HCT116 (cell line): ENCODE measurements around the gene ARHGAP18. TPM values are rescaled to one million over a fixed set of nuclear protein-coding genes. Genes with fewer than 3 reads are reported as not detected.

Experiments
- ATAC-seq: fragments of 200-7000 bp; cut with Tn5 transposase; 2 replicates; pipeline ENCODE4 v1.9.1; 2020; ENCODE audit warnings: mild to moderate bottlenecking, moderate library complexity
- BruUV-seq: library from RNA; stranded (reverse); fragments of 400-500 nt; replicated peaks from 2 replicates; lab custom pipeline; 2021; lab: Mats Ljungman, UMichigan
- CTCF ChIA-PET: fragments of 300-600 bp; sonication (Branson Sonifier 250); formaldehyde crosslinking; loops from one replicate; lab custom pipeline; 2021; ENCODE audit warnings: antibody characterized with exemption; lab: Charles Lee
- POLR2A ChIA-PET: fragments of 300-600, 350-600 bp; sonication (Branson Sonifier 250); formaldehyde crosslinking; loops from one replicate; lab custom pipeline; 2021; ENCODE audit warnings: antibody characterized with exemption; lab: Charles Lee
- RAD21 ChIA-PET, 2 experiments: fragments of 300-600 bp; sonication (Branson Sonifier 250); formaldehyde crosslinking; loops; one replicate each; lab custom pipeline; 2023; ENCODE audit warnings: low total read pairs in 2 of 2; ENCODE audit not compliant: uncharacterized antibody in 2 of 2, unreplicated experiment in 2 of 2, low non-redundant PET in 1 of 2; lab: Charles Lee
- DNase-seq: peaks from one replicate; pipeline ENCODE4 v3.0.0-alpha.2; 2010; ENCODE audit warnings: low read depth, low spot score
- H2AFZ ChIP-seq: fragments of 200-600 bp; shearing (Covaris generic), sonication (generic); 2 replicates; pipeline ENCODE4 v1.6.1; 2017; ENCODE audit warnings: low read depth, mixed run types, mixed read lengths, antibody characterized with exemption, low read length; ENCODE audit not compliant: poor library complexity, severe bottlenecking
- H3K27ac ChIP-seq: 2 replicates; pipeline ENCODE4 v1.5.1; 2012; ENCODE audit warnings: low read depth, low read length
- H3K27me3 ChIP-seq: fragments of 200-600 bp; sonication (generic); 2 replicates; pipeline ENCODE4 v1.6.1; 2016; ENCODE audit warnings: mixed run types, low read length, mixed read lengths; ENCODE audit not compliant: insufficient read depth
- H3K36me3 ChIP-seq, 2 experiments: fragments of 200-500 bp in 1 of 2; fragments of 200-600 bp in 1 of 2; sonication (Bioruptor generic) in 1 of 2; sonication (generic) in 1 of 2; 2 replicates each; pipeline versions ENCODE4 v1.5.1 to v1.6.1; 2014 to 2016; ENCODE audit warnings: low read length in 2 of 2, inconsistent platforms in 1 of 2, mixed read lengths in 1 of 2, mixed run types in 1 of 2; ENCODE audit not compliant: insufficient read depth in 2 of 2, control insufficient read depth in 1 of 2
- H3K4me1 ChIP-seq, 2 experiments: fragments of 200-600 bp in 1 of 2; sonication (generic) in 1 of 2; 2 replicates each; pipeline versions ENCODE4 v1.5.1 to v1.6.1; 2012 to 2017; ENCODE audit warnings: low read length in 2 of 2, inconsistent platforms in 1 of 2, mild to moderate bottlenecking in 1 of 2, mixed read lengths in 1 of 2, mixed run types in 1 of 2, moderate library complexity in 1 of 2; ENCODE audit not compliant: insufficient read depth in 2 of 2, control insufficient read depth in 1 of 2
- H3K4me2 ChIP-seq: fragments of 200-600 bp; sonication (generic); 2 replicates; pipeline ENCODE4 v1.6.1; 2017; ENCODE audit warnings: mixed run types, low read length, mixed read lengths
- H3K4me3 ChIP-seq, 2 experiments: fragments of 200-600 bp in 1 of 2; sonication (generic) in 1 of 2; replicated peaks in 1 of 2; 2 replicates each; pipeline ENCODE4 v1.5.1; 2011 to 2016; ENCODE audit warnings: low read length in 2 of 2, control low read depth in 1 of 2, low read depth in 1 of 2, mild to moderate bottlenecking in 1 of 2, mixed read lengths in 1 of 2, mixed run types in 1 of 2
- H3K79me2 ChIP-seq: fragments of 200-600 bp; sonication (generic); 2 replicates; pipeline ENCODE4 v1.6.1; 2017; ENCODE audit warnings: mild to moderate bottlenecking, mixed run types, low read length, moderate library complexity, mixed read lengths; ENCODE audit not compliant: insufficient read depth
- H3K9ac ChIP-seq: fragments of 200-600 bp; sonication (generic); 2 replicates; pipeline ENCODE4 v1.6.1; 2016; ENCODE audit warnings: low read length, mixed read lengths
- H3K9me2 ChIP-seq: fragments of 200-600 bp; sonication (generic), shearing (Covaris generic); 2 replicates; pipeline ENCODE4 v1.6.1; 2017; ENCODE audit warnings: mixed run types, mild to moderate bottlenecking, moderate library complexity; ENCODE audit not compliant: insufficient read depth
- H3K9me3 ChIP-seq, 2 experiments: fragments of 200-500 bp in 1 of 2; fragments of 200-600 bp in 1 of 2; sonication (Bioruptor generic) in 1 of 2; sonication (generic) in 1 of 2; 2 replicates each; pipeline ENCODE4 v1.6.1; 2014 to 2017; ENCODE audit warnings: low read length in 2 of 2, mixed read lengths in 2 of 2, inconsistent platforms in 1 of 2, low read depth in 1 of 2, mild to moderate bottlenecking in 1 of 2, mixed run types in 1 of 2, moderate library complexity in 1 of 2; ENCODE audit not compliant: control insufficient read depth in 1 of 2, insufficient read depth in 1 of 2
- H4K20me1 ChIP-seq: fragments of 200-600 bp; sonication (generic), shearing (Covaris generic); 2 replicates; pipeline ENCODE4 v1.6.1; 2017; ENCODE audit warnings: mixed run types, mild to moderate bottlenecking, moderate library complexity; ENCODE audit not compliant: insufficient read depth
- CBX3 ChIP-seq: IDR thresholded peaks from 2 replicates; pipeline ENCODE4 v1.6.1; 2012; ENCODE audit warnings: low read depth
- EGR1 ChIP-seq: IDR thresholded peaks from 2 replicates; pipeline ENCODE4 v1.6.1; 2012; ENCODE audit warnings: low read depth
- ELF1 ChIP-seq: IDR thresholded peaks from 2 replicates; pipeline ENCODE4 v1.6.1; 2012; ENCODE audit warnings: low read depth, borderline replicate concordance
- EZH2 ChIP-seq: fragments of 200-600 bp; sonication (generic); IDR thresholded peaks from 2 replicates; pipeline ENCODE4 v1.6.1; 2017; ENCODE audit warnings: antibody characterized with exemption, mixed run types
- FOSL1 ChIP-seq: IDR thresholded peaks from 2 replicates; pipeline ENCODE4 v1.6.1; 2012; ENCODE audit warnings: low read depth
- JUND ChIP-seq: IDR thresholded peaks from 2 replicates; pipeline ENCODE4 v1.6.1; 2012
- POLR2A ChIP-seq: IDR thresholded peaks from 2 replicates; pipeline ENCODE4 v1.7.0; 2011; ENCODE audit warnings: borderline replicate concordance; ENCODE audit not compliant: insufficient read depth, insufficient read length; ENCODE audit errors: extremely low read depth
- RAD21 ChIP-seq: IDR thresholded peaks from 2 replicates; pipeline ENCODE4 v1.6.1; 2012; ENCODE audit warnings: low read depth, mild to moderate bottlenecking
- SIN3A ChIP-seq: IDR thresholded peaks from 2 replicates; pipeline ENCODE4 v1.6.1; 2012; ENCODE audit warnings: low read depth
- SRF ChIP-seq: IDR thresholded peaks from 2 replicates; pipeline ENCODE4 v1.6.1; 2012; ENCODE audit warnings: low read depth
- TCF7L2 ChIP-seq: IDR thresholded peaks from 2 replicates; pipeline ENCODE4 v1.7.0; 2011; ENCODE audit warnings: borderline replicate concordance, inconsistent platforms; ENCODE audit not compliant: insufficient read depth, insufficient read length; ENCODE audit errors: extremely low read depth
- YY1 ChIP-seq: IDR thresholded peaks from 2 replicates; pipeline ENCODE4 v1.6.1; 2011; ENCODE audit warnings: low read length, low read depth, moderate library complexity, mild to moderate bottlenecking; ENCODE audit not compliant: insufficient replicate concordance; ENCODE audit errors: extremely low read depth
- ZNF274 ChIP-seq: fragments of 200-500 bp; sonication (Bioruptor generic); IDR thresholded peaks from 2 replicates; pipeline ENCODE4 v1.6.1; 2014; ENCODE audit warnings: mild to moderate bottlenecking, low read depth, low read length, inconsistent platforms
- intact Hi-C: fragments of 100-400 bp; cut with micrococcal nuclease; formaldehyde crosslinking; loops from 2 replicates; pipeline ENCODE4 v1.10.0; 2022
- total RNA-seq: library from RNA; stranded (reverse); gene quantifications from one replicate; pipeline ENCODE4 v1.2.1, GENCODE V29; 2021; ENCODE audit not compliant: unreplicated experiment
- TF ChIP-seq, protein P1 (sequence below): IDR thresholded peaks from 2 replicates; pipeline ENCODE4 v1.6.1; 2012
- TF ChIP-seq, protein P2 (sequence below), 3 experiments: fragments of 200-600 bp in 1 of 3; sonication (generic) in 1 of 3; IDR thresholded peaks in 2 of 3; conservative IDR thresholded peaks in 1 of 3; 2 replicates each; pipeline ENCODE4 v1.5.1; 2012 to 2017; ENCODE audit warnings: low read depth in 2 of 3, low read length in 2 of 3, antibody characterized with exemption in 1 of 3, borderline replicate concordance in 1 of 3, control low read depth in 1 of 3, mild to moderate bottlenecking in 1 of 3, mixed read lengths in 1 of 3, mixed run types in 1 of 3, moderate library complexity in 1 of 3; ENCODE audit not compliant: insufficient read depth in 1 of 3
- TF ChIP-seq, protein P3 (sequence below): IDR thresholded peaks from 2 replicates; pipeline ENCODE4 v1.6.1; 2012; ENCODE audit warnings: low read depth

The ARHGAP18 gene
- total RNA-seq, 1 experiment from 2014 or later: 70.3 TPM

DNA sequence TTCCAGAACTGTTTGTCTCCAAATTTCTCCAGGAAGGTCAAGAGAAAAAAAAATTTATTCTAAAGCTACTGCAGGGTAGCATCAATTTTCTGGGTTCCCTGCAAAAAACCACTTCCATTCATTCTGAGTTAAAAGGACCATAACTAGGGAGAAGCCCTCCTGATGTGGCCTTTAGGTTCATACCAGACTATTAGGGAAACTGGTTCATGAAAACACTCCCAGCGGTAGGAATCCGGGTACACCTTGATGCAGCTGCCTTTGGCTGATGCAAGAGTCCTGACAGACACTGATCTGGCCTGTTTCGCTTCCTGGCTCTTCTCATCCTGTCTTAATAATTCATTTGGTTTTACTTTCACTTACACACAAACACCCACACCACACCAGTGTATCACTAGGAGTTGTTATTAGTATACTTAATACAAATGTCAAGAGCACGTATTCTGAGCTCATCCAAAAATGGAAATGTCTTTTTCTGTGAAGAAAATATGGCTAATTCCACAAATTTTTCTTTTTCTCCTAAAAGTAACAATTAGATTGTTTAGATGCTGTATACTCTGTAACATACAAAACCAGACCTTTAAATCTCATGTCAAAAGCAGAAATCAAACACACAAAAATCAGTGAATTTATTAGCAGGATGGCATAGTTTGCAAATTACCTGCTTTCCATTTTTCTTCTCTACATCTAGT, 38.4 kb upstream of the ARHGAP18 start (continued):
- TF ChIP-seq EGR1 (peak; percentile 72; the same call in 1 of the 2 replicates), FOSL1 (peak; percentile 46; the same call in 1 of the 2 replicates), CBX3 (peak; percentile 74)
- TF ChIP-seq, protein P1, sequence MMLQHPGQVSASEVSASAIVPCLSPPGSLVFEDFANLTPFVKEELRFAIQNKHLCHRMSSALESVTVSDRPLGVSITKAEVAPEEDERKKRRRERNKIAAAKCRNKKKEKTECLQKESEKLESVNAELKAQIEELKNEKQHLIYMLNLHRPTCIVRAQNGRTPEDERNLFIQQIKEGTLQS: peak; percentile 83

DNA sequence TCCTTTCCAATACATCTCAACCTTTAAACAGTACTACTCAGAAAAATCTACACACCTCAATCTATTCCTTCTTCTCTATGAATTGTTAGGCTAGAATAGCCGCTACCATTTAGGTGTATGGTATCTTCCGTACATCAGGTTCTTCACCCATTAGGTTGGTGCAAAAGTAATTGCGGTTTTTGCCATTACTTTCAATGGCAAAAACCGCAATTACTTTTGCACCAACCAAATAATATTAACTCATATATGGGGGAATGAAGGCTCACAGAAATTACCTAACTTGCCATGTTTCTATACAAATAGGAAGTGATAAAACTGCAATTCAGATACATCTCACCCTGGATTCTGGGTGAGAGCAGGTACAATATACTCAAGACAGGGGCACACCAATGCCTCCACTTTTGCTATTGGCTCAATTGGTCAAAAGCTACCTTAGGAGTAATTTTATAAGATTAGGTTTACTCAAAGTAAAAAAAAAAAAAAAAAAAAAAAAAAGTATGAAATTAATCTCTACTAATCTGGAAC, 37.7 kb upstream of the ARHGAP18 start:
- Histone ChIP-seq H3K4me2 (peak overlapping the region; percentile 72), H2AFZ (peak overlapping the region; percentile 11), H3K79me2 (no peaks in the 10 kb centered on the region), H3K4me1 (peaks cover 84 to 90% of the 10 kb centered on the region in 2 experiments), H3K27me3 (no peaks in the 10 kb centered on the region), H3K9me2 (no peaks in the 10 kb centered on the region), H3K27ac (peak overlapping the region; percentile 100), H3K4me3 (0 out of 4 replicates have a peak overlapping the region, but pooled peaks of 1 of the 2 experiments have one; percentile 38)
- DNase-seq (no peak), ATAC-seq (no peak)
- ChIA-PET POLR2A (interaction anchor here (0.7 to 3.0 kb wide), 6 partner anchors 38 to 257 kb away, joined by 3 to 12 read pairs (median 6); partner anchors contain the start of gene ARHGAP18), CTCF (interaction anchor here (0.6 to 1.4 kb wide), 3 partner anchors 11 to 27 kb away, joined by 3 to 7 read pairs (median 4); no protein-coding TSS in a partner anchor), RAD21 (interaction anchor here (1.0 to 1.2 kb wide), 2 partner anchors 246 to 248 kb away, joined by 3 read pairs; no protein-coding TSS in a partner anchor)
- intact Hi-C loops: loop anchor here (2.0 to 5.0 kb wide), 4 partner anchors 65 to 257 kb away; no protein-coding TSS in a partner anchor
- no TSS peak for BruUV-seq
- TF ChIP-seq, protein P2, sequence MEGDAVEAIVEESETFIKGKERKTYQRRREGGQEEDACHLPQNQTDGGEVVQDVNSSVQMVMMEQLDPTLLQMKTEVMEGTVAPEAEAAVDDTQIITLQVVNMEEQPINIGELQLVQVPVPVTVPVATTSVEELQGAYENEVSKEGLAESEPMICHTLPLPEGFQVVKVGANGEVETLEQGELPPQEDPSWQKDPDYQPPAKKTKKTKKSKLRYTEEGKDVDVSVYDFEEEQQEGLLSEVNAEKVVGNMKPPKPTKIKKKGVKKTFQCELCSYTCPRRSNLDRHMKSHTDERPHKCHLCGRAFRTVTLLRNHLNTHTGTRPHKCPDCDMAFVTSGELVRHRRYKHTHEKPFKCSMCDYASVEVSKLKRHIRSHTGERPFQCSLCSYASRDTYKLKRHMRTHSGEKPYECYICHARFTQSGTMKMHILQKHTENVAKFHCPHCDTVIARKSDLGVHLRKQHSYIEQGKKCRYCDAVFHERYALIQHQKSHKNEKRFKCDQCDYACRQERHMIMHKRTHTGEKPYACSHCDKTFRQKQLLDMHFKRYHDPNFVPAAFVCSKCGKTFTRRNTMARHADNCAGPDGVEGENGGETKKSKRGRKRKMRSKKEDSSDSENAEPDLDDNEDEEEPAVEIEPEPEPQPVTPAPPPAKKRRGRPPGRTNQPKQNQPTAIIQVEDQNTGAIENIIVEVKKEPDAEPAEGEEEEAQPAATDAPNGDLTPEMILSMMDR (IDR thresholded peaks at IDR 0.05 in 2 of 3, conservative IDR thresholded peaks at IDR 0.05 in 1 of 3; ENCODE audit: borderline replicate concordance in 1 of 3, insufficient read depth in 1 of 3, low read depth in 2 of 3, low read length in 2 of 3): no peak
- TF ChIP-seq TCF7L2 (no peak), POLR2A (no peak), FOSL1 (no peak), SRF (no peak), RAD21 (no peak), JUND (no peak), EGR1 (no peak), YY1 (no peak), ZNF274 (no peak), SIN3A (no peak), ELF1 (no peak), EZH2 (no peak)
- TF ChIP-seq, protein P3, sequence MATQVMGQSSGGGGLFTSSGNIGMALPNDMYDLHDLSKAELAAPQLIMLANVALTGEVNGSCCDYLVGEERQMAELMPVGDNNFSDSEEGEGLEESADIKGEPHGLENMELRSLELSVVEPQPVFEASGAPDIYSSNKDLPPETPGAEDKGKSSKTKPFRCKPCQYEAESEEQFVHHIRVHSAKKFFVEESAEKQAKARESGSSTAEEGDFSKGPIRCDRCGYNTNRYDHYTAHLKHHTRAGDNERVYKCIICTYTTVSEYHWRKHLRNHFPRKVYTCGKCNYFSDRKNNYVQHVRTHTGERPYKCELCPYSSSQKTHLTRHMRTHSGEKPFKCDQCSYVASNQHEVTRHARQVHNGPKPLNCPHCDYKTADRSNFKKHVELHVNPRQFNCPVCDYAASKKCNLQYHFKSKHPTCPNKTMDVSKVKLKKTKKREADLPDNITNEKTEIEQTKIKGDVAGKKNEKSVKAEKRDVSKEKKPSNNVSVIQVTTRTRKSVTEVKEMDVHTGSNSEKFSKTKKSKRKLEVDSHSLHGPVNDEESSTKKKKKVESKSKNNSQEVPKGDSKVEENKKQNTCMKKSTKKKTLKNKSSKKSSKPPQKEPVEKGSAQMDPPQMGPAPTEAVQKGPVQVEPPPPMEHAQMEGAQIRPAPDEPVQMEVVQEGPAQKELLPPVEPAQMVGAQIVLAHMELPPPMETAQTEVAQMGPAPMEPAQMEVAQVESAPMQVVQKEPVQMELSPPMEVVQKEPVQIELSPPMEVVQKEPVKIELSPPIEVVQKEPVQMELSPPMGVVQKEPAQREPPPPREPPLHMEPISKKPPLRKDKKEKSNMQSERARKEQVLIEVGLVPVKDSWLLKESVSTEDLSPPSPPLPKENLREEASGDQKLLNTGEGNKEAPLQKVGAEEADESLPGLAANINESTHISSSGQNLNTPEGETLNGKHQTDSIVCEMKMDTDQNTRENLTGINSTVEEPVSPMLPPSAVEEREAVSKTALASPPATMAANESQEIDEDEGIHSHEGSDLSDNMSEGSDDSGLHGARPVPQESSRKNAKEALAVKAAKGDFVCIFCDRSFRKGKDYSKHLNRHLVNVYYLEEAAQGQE: no peak
- TF ChIP-seq, protein P1: no peak
- TF ChIP-seq, all 23 proteins: peak for 0
- Histone ChIP-seq H4K20me1 (no peaks in the 10 kb centered on the region), H3K9ac (peak overlapping the region; percentile 60), H3K36me3 (no peaks in the 10 kb centered on the region), H3K9me3 (no peaks in the 10 kb centered on the region)
